ENCODE measurements around the gene TOP3B.
"Not testable (repeated sequence)": the region's sequence is repeated elsewhere in the genome, so short reads cannot be mapped to it uniquely, and the experiment has no call there.

Gene TOP3B

GRCh38 chr22:21944871-21945270, 37.7 kb downstream of the TOP3B start:
- FAIRE-seq (no peak), DNase-seq (ENCODE audit: low spot score) (no peak)

GRCh38 chr22:21943571-21944448, 38.8 kb downstream of the TOP3B start:
- DNase-seq (ENCODE audit: low spot score) (no peak), FAIRE-seq (no peak)

GRCh38 chr22:21942407-21943343, 39.9 kb downstream of the TOP3B start:
- DNase-seq (ENCODE audit: low spot score), result peak; percentile 84
- FAIRE-seq, result peak; percentile 37

GRCh38 chr22:21941921-21942320, 40.7 kb downstream of the TOP3B start:
- FAIRE-seq, result no peak
- no peak for DNase-seq (ENCODE audit: low spot score)

GRCh38 chr22:21940521-21940920, 42.1 kb downstream of the TOP3B start:
- FAIRE-seq (no peak), DNase-seq (ENCODE audit: low spot score) (no peak)

- FAIRE-seq; DNase-seq (ENCODE audit: low spot score): not testable (repeated sequence)
Measured at GRCh38 chr22:21939935-21940334, 42.7 kb downstream of the TOP3B start.

GRCh38 chr22:21939461-21939913, 43.1 kb downstream of the TOP3B start:
- no peak for FAIRE-seq

GRCh38 chr22:21938906-21939305, 43.7 kb downstream of the TOP3B start:
- FAIRE-seq (no peak), DNase-seq (ENCODE audit: low spot score) (no peak)

More at GRCh38 chr22:21939461-21939913, 43.1 kb downstream of the TOP3B start:
- no peak for DNase-seq (ENCODE audit: low spot score)

GRCh38 chr22:21938071-21938822, 44.3 kb downstream of the TOP3B start:
- FAIRE-seq (no peak), DNase-seq (ENCODE audit: low spot score) (peak; percentile 76)

- FAIRE-seq, result no peak
Measured at GRCh38 chr22:21937821-21938070, 44.8 kb downstream of the TOP3B start.

GRCh38 chr22:21937041-21937820, 45.4 kb downstream of the TOP3B start:
- DNase-seq (ENCODE audit: low spot score), result no peak
- FAIRE-seq, result no peak

More at GRCh38 chr22:21937821-21938070, 44.8 kb downstream of the TOP3B start:
- DNase-seq (ENCODE audit: low spot score), result no peak

GRCh38 chr22:21936151-21936775, 46.3 kb downstream of the TOP3B start:
- DNase-seq (ENCODE audit: low spot score), result no peak
- no peak for FAIRE-seq

GRCh38 chr22:21933910-21934309, 48.7 kb downstream of the TOP3B start:
- DNase-seq (ENCODE audit: low spot score) (no peak), FAIRE-seq (no peak)

- FAIRE-seq (no peak), DNase-seq (ENCODE audit: low spot score) (no peak)
Measured at GRCh38 chr22:21933413-21933812, 49.2 kb downstream of the TOP3B start.

- FAIRE-seq (no peak), DNase-seq (ENCODE audit: low spot score) (no peak)
Measured at GRCh38 chr22:21932347-21932746, 50.2 kb downstream of the TOP3B start.

GRCh38 chr22:21931056-21931455, 51.5 kb downstream of the TOP3B start:
- FAIRE-seq, result no peak
- no peak for DNase-seq (ENCODE audit: low spot score)

GRCh38 chr22:21929253-21929652, 53.3 kb downstream of the TOP3B start:
- no peak for DNase-seq (ENCODE audit: low spot score)
- FAIRE-seq, result no peak

- DNase-seq (ENCODE audit: low spot score) (no peak), FAIRE-seq (no peak)
Measured at GRCh38 chr22:21928048-21928447, 54.5 kb downstream of the TOP3B start.

GRCh38 chr22:21927174-21927823, 55.3 kb downstream of the TOP3B start:
- DNase-seq (ENCODE audit: low spot score), result no peak
- FAIRE-seq, result no peak

GRCh38 chr22:21926728-21927127, 55.9 kb downstream of the TOP3B start:
- DNase-seq (ENCODE audit: low spot score) (no peak), FAIRE-seq (no peak)

Data from RCC 7860 (cell line).